Omental fat pad (tissue), 4 donors: ENCODE results near the gene KRTAP12-1. TPM values are rescaled to one million over a fixed set of nuclear protein-coding genes. Genes with fewer than 3 reads are reported as not detected.

ENCODE experiments used
- ATAC-seq: fragments of 150-250 bp; one replicate; pipeline ENCODE4 v1.9.1; 2016; ENCODE audit warnings: mild to moderate bottlenecking, moderate library complexity; ENCODE audit not compliant: low FRiP score
- DNase-seq: peaks from one replicate; pipeline ENCODE4 v3.0.0-alpha.2; 2019; ENCODE audit warnings: low spot score
- CTCF ChIP-seq, 3 donors: fragments of 450-650 bp; IDR thresholded peaks; one replicate each; pipeline ENCODE4 v1.5.1; 2016 to 2017; ENCODE audit warnings: antibody characterized with exemption in 3 of 3, mild to moderate bottlenecking in 3 of 3, moderate library complexity in 2 of 3
- total RNA-seq, 4 donors: library from RNA; depleted of rRNA; stranded (reverse); fragments of >200 nt; gene quantifications; one replicate each; pipeline ENCODE4 v1.1.0, GENCODE V29; 2016

KRTAP12-1 gene
- total RNA-seq, 4 donors from 2014 or later = not detected

GRCh38 chr21:44711327-44712202 is 29.6 kb upstream of the KRTAP12-1 start, which contains the start of gene TSPEAR:
Gene TSPEAR, minus strand, starts transcription at chr21:44711572. Its CDS starts 58 bp downstream, at chr21:44711514.
- ATAC-seq (no peak), DNase-seq (peak; percentile 15)
- no peak for TF ChIP-seq CTCF (IDR thresholded peaks at IDR 0.05)

DNA sequence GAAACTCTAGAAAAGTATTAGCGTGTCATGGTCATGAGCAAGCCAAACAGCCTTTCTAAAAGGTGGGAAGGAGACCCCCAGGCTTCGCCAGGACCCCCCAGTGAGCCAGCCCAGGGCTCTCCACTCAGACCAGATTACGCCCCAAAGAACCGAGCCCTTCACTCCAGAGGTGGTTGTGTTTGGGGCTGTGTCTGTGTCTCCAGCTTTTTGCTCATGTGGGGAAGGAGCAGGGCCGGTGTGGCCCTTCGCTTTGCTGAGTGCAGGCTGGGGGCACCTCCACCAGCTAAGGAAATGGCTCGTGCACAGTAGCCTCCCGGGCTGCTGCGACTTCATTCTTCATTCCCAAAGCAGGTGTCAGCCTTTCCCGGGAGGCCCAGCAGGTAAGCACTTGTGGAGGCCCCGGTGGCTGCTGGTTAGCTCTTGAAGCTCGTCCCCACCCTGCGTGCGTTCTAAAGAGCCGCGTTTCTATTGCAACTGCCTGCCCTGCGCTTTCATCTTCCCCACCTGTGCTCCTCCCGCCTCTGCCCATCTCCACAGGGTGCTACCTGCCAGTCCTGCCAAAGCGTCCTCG is 28.9 kb upstream of the KRTAP12-1 start:
- no peak for ATAC-seq
- TF ChIP-seq CTCF (IDR thresholded peaks at IDR 0.05) = no peak
- peak; percentile 13 for DNase-seq

GRCh38 chr21:44710294-44710665 is 28.3 kb upstream of the KRTAP12-1 start:
- TF ChIP-seq CTCF (IDR thresholded peaks at IDR 0.05) = no peak
- no peak for ATAC-seq
- DNase-seq = no peak

DNA sequence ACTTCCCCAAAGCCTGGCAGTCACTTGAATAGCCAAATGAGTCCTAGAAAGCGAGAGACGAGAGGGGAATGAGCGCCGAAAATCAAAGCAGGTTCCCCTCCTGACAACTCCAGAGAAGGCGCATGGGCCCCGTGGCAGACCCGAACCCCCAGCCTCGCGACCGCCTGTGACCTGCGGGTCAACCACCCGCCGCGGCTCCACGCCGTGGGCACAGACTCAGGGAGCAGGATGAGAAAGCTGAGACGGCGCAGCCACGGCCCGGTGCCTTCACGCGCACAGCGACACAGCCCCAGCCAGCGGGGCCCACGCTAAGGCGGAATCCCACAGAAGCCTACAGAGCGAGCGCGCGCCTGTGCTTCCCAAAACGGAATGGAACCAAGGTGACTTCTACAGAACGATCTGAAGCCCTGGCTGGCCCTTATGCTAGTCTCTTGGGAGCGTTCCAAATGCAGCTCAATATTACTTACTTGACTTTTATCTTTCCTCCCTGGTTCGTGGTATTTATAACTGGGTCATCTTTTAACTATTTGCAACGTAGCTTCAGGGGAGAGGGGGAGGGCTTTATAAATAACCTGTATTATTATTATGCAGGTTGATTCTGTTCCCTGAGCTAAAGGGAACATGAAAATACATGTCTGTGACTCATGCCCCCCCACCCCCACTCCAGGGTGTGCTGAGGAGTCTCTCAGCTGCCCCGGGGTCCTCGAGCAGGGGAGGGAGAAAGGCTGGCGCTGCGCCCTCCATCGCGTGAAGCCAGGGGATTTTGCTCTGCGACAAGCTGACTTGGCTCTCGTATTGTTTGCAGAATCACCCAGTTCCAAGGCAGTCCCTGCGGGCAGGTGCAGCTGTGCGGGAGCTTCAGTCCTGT is 27.7 kb upstream of the KRTAP12-1 start:
- ATAC-seq = no peak
- DNase-seq = peak; percentile 16
- TF ChIP-seq CTCF (IDR thresholded peaks at IDR 0.05) = no peak

DNA sequence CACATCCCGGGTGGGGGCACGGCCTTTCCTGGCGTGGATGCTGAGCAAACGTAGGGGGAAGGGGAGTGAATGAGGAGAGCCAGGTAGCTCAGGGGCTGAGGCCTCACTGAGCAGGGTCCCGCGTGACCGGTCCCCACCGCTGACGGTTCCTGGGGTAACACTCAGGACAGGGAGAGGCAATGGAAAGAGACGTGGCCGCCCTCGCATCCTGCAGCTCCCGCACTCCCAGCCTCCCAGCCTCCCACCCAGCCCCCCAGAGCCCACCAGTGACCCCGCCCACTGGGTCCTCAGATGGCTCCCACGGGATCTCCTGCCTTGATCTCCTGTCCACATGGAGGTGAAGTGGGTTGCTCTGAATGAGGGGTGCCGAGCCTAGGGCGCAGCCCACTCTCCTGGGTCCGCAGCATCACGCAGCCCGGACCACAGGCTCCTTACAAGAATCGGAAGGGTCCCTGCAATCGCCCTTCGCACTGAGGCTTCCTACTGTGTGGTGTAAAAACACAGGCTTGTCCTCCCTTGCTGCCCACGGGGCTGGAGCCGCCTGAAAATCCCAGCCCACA is 27.0 kb upstream of the KRTAP12-1 start:
- DNase-seq (peak; percentile 16), ATAC-seq (no peak)
- TF ChIP-seq CTCF (IDR thresholded peaks at IDR 0.05) = no peak

GRCh38 chr21:44708213-44708865 is 26.4 kb upstream of the KRTAP12-1 start:
- ATAC-seq (no peak), DNase-seq (no peak)
- TF ChIP-seq CTCF (IDR thresholded peaks at IDR 0.05) = no peak
